BLaER1 (cell line): ENCODE data around the gene MRPL48.

Experiments
- H3K27ac ChIP-seq: shearing (Covaris generic); formaldehyde crosslinking; 2 replicates; pipeline ENCODE4 v1.8.1; 2022
- H3K27me3 ChIP-seq: shearing (Covaris generic); formaldehyde crosslinking; 2 replicates; pipeline ENCODE4 v1.8.1; 2022
- H3K36me3 ChIP-seq: shearing (Covaris generic); formaldehyde crosslinking; 2 replicates; pipeline ENCODE4 v1.8.1; 2022
- H3K4me1 ChIP-seq: shearing (Covaris generic); formaldehyde crosslinking; 2 replicates; pipeline ENCODE4 v1.8.1; 2022
- H3K4me2 ChIP-seq: shearing (Covaris generic); formaldehyde crosslinking; 2 replicates; pipeline ENCODE4 v1.8.1; 2022
- H3K4me3 ChIP-seq: shearing (Covaris generic); formaldehyde crosslinking; 2 replicates; pipeline ENCODE4 v1.8.1; 2022
- H3K9ac ChIP-seq: shearing (Covaris generic); formaldehyde crosslinking; 2 replicates; pipeline ENCODE4 v1.8.1; 2022
- H3K9me3 ChIP-seq: shearing (Covaris generic); formaldehyde crosslinking; 2 replicates; pipeline ENCODE4 v1.8.1; 2022
- H4K20me1 ChIP-seq: shearing (Covaris generic); formaldehyde crosslinking; 2 replicates; pipeline ENCODE4 v1.8.1; 2022
- Cebpa-rat ChIP-seq: shearing (Covaris generic); IDR thresholded peaks from 2 replicates; pipeline ENCODE4 v1.8.1; 2022

Gene MRPL48

DNA sequence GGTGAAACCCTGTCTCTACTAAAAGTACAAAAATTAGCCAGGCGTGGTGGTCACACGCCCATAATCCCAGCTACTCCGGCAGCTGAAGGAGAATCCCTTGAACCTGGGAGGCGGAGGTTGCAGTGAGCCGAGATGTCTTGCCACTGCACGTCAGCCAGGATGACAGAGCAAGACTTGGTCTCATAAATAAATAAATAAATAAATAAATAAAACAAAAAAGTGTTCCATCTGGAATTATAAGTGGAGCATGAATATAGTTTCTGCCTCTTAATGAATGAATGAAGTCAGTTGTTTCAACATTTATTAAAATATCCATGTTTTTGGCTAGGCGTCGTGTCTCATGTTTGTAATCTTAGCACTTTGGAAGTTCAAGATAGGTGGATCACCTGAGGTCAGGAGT is 27.1 kb downstream of the MRPL48 start:
- Histone ChIP-seq H3K4me3 (no peak overlapping the region), H3K27me3 (no peaks in the 10 kb centered on the region), H3K27ac (no peak overlapping the region), H3K36me3 (peaks cover 24% of the 10 kb centered on the region), H3K4me1 (peaks cover 8% of the 10 kb centered on the region; the same call in 1 of the 2 replicates), H4K20me1 (no peaks in the 10 kb centered on the region), H3K9ac (no peak overlapping the region), H3K9me3 (peaks cover 12% of the 10 kb centered on the region), H3K4me2 (no peak overlapping the region)
- TF ChIP-seq Cebpa-rat, result no peak

DNA sequence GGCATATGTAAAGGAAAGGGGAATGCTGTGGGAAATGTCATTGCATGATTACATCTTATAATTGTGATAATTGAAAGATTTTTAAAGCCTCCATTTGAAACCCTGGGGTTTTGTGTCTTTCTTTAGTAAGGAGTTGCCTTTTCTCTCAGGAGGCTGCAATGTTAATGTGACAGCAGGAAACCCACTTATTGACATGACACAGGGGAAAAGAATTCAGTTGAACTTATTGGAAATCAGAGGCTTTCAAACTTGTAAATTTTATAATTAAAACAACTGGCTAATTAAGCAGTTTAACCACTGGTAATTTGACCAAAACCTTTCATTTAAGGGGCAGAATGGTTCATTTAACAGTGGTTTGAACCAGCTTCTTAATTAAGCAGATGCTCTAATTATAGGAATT is 31.2 kb downstream of the MRPL48 start:
- H3K4me1 ChIP-seq, result peaks cover 8% of the 10 kb centered on the region; the same call in 1 of the 2 replicates
- H3K36me3 ChIP-seq, result peaks cover 21% of the 10 kb centered on the region
- H4K20me1 ChIP-seq, result no peaks in the 10 kb centered on the region
- no peak for TF ChIP-seq Cebpa-rat
- no peak overlapping the region for H3K9ac ChIP-seq
- H3K9me3 ChIP-seq, result peaks cover 12% of the 10 kb centered on the region
- H3K4me2 ChIP-seq, result 0 out of 2 replicates have a peak overlapping the region, but pooled peaks have one; percentile 1
- no peak overlapping the region for H3K4me3 ChIP-seq
- no peaks in the 10 kb centered on the region for H3K27me3 ChIP-seq
- no peak overlapping the region for H3K27ac ChIP-seq

DNA sequence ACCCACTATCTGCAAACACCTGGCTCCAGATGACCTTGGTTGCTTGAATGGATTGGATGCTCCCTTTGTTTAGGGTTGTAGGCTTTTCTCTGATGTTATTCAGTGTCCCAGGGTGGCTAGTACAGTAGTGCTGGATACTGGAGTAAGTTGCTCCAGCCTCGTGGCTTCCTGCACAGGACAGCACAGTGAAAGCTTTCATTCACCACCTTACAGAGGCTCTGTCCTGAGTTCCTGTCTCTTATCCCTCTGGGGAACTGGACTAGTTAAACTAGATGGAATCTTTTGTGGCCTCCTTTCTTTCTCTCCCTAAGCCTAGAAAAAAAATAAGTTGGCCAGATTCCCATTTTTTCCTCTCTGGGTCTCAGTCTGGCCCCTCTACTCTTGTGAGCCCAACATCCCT is 42.6 kb downstream of the MRPL48 start:
- 0 out of 2 replicates have a peak, but pooled peaks cover 8% of the 10 kb centered on the region for H3K4me1 ChIP-seq
- no peaks in the 10 kb centered on the region for H3K27me3 ChIP-seq
- no peaks in the 10 kb centered on the region for H3K9me3 ChIP-seq
- H3K27ac ChIP-seq, result no peak overlapping the region
- H3K36me3 ChIP-seq, result peaks cover 74% of the 10 kb centered on the region
- no peak overlapping the region for H3K4me3 ChIP-seq
- TF ChIP-seq Cebpa-rat, result no peak
- no peaks in the 10 kb centered on the region for H4K20me1 ChIP-seq
- no peak overlapping the region for H3K4me2 ChIP-seq
- no peak overlapping the region for H3K9ac ChIP-seq

DNA sequence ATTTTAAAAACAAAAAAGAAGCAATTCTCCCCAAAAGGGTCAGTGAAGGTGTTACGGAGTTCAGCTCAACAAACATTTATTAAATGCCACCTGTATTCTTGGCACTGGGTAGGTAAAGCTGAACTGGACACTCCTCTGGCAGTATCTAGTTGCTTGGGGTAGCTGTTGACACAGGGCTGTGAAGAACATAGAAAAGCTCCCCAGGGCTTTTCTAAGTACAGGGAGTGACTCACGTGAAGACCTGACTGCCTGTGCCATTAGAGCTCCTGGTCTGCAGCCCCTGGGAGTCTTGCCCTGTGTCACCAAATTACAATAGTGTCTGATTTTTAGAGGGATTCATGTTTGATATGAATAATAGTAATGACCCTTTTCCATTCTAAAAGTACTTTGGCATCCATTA is 45.4 kb downstream of the MRPL48 start:
- Histone ChIP-seq H3K27me3 (no peaks in the 10 kb centered on the region), H3K9me3 (no peaks in the 10 kb centered on the region), H3K36me3 (peaks cover 74% of the 10 kb centered on the region), H3K27ac (no peak overlapping the region), H3K4me2 (no peak overlapping the region), H3K4me3 (no peak overlapping the region), H4K20me1 (no peaks in the 10 kb centered on the region), H3K9ac (no peak overlapping the region), H3K4me1 (0 out of 2 replicates have a peak, but pooled peaks cover 8% of the 10 kb centered on the region)
- TF ChIP-seq Cebpa-rat, result no peak

DNA sequence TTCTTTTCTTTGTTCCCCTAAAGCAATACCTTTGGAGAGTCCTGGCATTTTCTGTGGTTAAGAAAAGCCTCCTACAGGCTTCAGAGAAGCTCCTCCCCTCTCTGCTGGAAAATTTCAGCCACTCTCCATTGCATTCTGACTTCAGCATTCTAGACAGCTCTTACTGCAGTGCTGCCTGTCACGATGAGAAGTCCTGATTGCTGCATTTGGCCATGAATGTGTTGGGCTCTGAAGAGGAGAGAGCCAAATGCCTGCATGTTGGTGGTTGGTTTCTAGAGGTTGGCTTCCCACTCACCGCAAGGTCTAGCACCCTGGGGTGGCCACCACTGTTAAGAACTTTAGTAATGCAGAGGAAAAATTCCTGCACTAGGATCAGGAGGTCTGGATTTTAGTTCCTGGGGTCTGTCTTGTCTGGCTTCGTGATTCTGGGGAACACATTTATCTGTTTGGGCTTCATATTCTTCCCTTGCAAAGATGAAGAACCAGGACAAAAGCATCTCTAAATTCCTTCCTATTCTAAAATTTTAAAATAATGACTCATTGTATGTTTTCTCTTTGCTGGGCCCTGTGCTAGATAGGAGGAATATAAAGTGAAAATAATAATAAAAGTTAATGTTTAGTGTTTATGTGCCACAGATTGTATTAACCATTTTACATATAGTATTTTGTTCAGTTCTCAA is 50.9 kb downstream of the MRPL48 start:
- Histone ChIP-seq H4K20me1 (no peaks in the 10 kb centered on the region), H3K36me3 (peaks cover 57% of the 10 kb centered on the region), H3K27me3 (no peaks in the 10 kb centered on the region), H3K4me1 (0 out of 2 replicates have a peak, but pooled peaks cover 8% of the 10 kb centered on the region), H3K9me3 (no peaks in the 10 kb centered on the region), H3K4me3 (no peak overlapping the region), H3K9ac (no peak overlapping the region), H3K27ac (no peak overlapping the region), H3K4me2 (no peak overlapping the region)
- TF ChIP-seq Cebpa-rat, result no peak

DNA sequence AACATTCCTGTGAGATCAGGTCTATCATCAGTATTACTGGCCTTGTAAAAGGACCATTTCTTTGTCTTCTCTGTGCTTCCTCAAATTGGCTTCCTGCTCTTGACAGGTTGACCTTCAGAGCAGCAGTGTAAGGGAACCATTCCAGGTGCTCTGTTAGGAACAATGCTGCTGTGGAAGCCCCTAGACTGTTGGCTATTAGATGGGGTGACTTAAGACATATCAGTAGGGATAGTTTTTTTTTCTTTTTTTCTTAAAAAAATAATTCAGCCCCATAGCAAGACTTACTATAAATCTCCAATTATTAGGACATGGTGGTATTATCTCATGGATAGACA is 51.4 kb downstream of the MRPL48 start:
- H3K4me1 ChIP-seq, result 0 out of 2 replicates have a peak, but pooled peaks cover 6% of the 10 kb centered on the region
- no peak overlapping the region for H3K4me2 ChIP-seq
- no peak overlapping the region for H3K27ac ChIP-seq
- no peak for TF ChIP-seq Cebpa-rat
- no peaks in the 10 kb centered on the region for H4K20me1 ChIP-seq
- no peaks in the 10 kb centered on the region for H3K9me3 ChIP-seq
- peaks cover 57% of the 10 kb centered on the region for H3K36me3 ChIP-seq
- no peak overlapping the region for H3K9ac ChIP-seq
- H3K4me3 ChIP-seq, result no peak overlapping the region
- no peaks in the 10 kb centered on the region for H3K27me3 ChIP-seq

DNA sequence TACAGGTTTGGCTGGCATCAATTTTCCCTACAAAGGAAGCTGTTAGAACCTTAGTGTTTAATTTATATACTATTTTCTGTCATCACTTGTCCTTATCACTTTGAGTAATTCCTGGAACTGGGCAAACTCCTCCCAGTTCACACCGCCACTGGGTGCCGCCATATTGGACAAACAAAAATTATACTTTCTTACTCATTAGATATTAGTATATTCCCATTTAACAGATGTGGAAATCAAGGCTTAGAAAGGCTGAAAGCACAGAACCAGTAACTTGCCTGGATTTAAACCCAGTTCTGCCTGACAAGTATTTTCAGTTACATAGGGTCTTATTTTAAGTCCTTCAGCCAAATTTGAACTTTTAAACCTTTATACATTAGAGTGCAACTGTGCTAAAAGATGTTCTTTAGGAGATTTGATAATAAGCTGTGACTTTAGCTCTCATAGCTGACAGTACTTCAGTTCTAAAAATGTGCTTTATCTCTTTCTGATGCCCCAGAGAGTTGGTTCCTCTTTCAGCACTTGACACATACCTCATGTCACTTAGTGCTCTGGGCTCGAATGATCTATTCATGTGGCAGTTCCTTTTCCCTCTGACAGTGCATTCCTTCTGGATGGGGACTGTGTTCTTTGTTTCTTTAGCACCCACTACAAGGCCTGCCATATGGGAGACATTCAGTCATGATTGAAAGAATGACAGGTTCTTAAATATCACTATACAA is 63.5 kb downstream of the MRPL48 start:
- Histone ChIP-seq H3K27me3 (no peaks in the 10 kb centered on the region), H3K4me3 (no peak overlapping the region), H3K27ac (no peak overlapping the region), H3K36me3 (peaks cover 31% of the 10 kb centered on the region), H4K20me1 (no peaks in the 10 kb centered on the region), H3K9ac (no peak overlapping the region), H3K9me3 (no peaks in the 10 kb centered on the region), H3K4me2 (no peak overlapping the region), H3K4me1 (peaks cover 17% of the 10 kb centered on the region)
- no peak for TF ChIP-seq Cebpa-rat

DNA sequence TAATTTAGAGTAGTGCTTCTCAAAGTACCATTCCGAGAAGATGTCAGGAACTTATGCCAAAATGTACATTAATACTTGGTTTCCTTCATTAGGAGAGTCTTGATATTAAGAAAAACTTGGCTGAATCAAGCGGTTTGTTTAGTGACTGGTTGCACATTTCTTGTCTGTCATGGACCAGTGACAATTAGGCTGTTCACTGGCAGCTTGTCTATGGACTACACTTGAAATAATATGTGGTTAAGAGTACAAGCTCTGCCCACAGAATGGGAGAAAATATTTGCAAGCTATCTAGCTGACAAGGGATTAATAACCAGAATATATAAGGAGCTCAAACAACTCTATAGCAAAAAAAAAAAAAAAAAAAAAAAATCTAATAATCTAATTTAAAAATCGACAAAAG is 64.4 kb downstream of the MRPL48 start:
- no peaks in the 10 kb centered on the region for H3K27me3 ChIP-seq
- no peak overlapping the region for H3K4me2 ChIP-seq
- no peaks in the 10 kb centered on the region for H3K9me3 ChIP-seq
- no peak overlapping the region for H3K4me3 ChIP-seq
- peaks cover 8% of the 10 kb centered on the region for H3K4me1 ChIP-seq
- H3K9ac ChIP-seq, result no peak overlapping the region
- H3K36me3 ChIP-seq, result peaks cover 26% of the 10 kb centered on the region
- no peak for TF ChIP-seq Cebpa-rat
- H4K20me1 ChIP-seq, result no peaks in the 10 kb centered on the region
- H3K27ac ChIP-seq, result no peak overlapping the region

DNA sequence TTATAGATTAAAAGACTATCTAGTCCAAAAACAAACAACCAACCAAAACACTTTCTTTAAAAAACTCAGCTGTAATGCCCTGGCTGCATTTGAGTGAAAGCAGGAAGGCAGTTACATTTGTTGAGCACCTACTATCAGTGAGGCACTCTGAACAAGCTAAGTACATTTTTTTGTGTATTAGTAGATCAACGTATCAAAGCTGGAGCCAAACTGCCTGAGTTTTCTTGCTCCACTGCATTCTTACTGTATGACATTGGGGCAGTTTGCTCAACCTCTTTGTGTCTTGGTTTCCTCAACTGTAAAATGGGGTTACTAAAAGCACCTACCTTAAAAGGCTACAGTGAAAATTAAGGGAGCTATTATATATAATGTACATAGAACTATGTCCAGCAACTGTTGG is 67.0 kb downstream of the MRPL48 start:
- H3K4me2 ChIP-seq, result no peak overlapping the region
- H3K27ac ChIP-seq, result no peak overlapping the region
- no peaks in the 10 kb centered on the region for H4K20me1 ChIP-seq
- H3K9ac ChIP-seq, result no peak overlapping the region
- no peaks in the 10 kb centered on the region for H3K9me3 ChIP-seq
- TF ChIP-seq Cebpa-rat, result no peak
- no peaks in the 10 kb centered on the region for H3K4me1 ChIP-seq
- no peak overlapping the region for H3K4me3 ChIP-seq
- no peaks in the 10 kb centered on the region for H3K27me3 ChIP-seq
- H3K36me3 ChIP-seq, result peaks cover 33% of the 10 kb centered on the region

DNA sequence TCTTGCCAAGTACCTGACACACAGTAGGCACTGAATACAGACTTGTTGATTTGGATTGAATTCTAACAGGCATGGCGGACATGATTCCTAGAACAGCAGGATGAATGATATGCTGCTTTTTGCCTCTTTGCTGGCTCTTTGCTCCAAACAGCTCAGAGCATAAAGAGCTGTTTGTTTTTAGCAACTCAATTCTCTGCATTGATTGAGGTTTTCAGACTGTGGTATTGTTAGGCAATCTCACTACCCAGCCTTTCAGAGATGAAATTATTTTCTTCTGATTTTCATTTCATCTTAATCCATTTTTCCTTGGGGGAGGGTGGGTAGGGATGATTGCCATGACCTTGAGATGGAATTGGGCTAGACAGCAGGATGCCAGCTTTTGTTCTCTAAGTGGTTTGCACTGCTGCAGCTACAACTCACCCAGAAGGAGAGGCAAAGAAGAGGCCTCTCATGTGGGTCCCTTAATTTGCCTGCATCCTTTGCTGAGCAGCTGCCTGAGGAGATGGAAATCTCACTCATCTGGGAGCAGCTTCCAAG is 68.4 kb downstream of the MRPL48 start:
- TF ChIP-seq Cebpa-rat, result no peak
- H3K4me2 ChIP-seq, result no peak overlapping the region
- peaks cover 44% of the 10 kb centered on the region for H3K36me3 ChIP-seq
- H3K27ac ChIP-seq, result no peak overlapping the region
- no peaks in the 10 kb centered on the region for H3K9me3 ChIP-seq
- no peak overlapping the region for H3K4me3 ChIP-seq
- no peaks in the 10 kb centered on the region for H3K27me3 ChIP-seq
- H3K9ac ChIP-seq, result no peak overlapping the region
- no peaks in the 10 kb centered on the region for H3K4me1 ChIP-seq
- no peaks in the 10 kb centered on the region for H4K20me1 ChIP-seq
